Measurements from ENCODE around the gene MAPRE3. TPM values are rescaled to one million over a fixed set of nuclear protein-coding genes. Genes with fewer than 3 reads are reported as not detected.

Gene MAPRE3
- total RNA-seq, 1 donor from 2014 or later = 57.4 TPM

DNA sequence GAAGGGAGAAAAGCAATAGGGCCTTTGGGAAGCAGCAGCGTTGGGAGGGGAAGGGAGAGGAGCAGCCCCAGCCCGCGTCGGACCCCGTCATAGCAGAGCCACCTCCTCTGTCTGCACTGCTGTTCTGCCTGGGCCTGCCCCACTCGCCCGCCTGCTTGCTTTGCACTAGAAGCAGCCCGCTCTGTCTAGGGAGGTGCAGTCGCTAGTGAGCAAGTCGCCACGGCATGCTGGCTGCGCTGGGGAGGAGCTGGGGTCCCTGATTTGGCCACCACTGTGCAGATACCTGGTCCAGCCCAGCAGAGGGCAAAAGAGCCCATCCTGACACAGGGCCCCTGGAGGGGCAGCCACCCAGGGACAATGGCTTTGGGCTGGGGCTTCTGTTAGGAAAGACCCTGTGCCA lies 54.4 kb downstream of the MAPRE3 start:
- no peak for DNase-seq
- Histone ChIP-seq H3K4me3 (no peak overlapping the region), H3K27me3 (ENCODE audit: low read depth) (no peaks in the 10 kb centered on the region), H3K36me3 (peaks cover 68% of the 10 kb centered on the region), H3K27ac (replicated peaks) (no peak overlapping the region), H3K9me3 (replicated peaks) (no peaks in the 10 kb centered on the region), H3K4me1 (peaks cover 17% of the 10 kb centered on the region)
- TF ChIP-seq, protein P1, sequence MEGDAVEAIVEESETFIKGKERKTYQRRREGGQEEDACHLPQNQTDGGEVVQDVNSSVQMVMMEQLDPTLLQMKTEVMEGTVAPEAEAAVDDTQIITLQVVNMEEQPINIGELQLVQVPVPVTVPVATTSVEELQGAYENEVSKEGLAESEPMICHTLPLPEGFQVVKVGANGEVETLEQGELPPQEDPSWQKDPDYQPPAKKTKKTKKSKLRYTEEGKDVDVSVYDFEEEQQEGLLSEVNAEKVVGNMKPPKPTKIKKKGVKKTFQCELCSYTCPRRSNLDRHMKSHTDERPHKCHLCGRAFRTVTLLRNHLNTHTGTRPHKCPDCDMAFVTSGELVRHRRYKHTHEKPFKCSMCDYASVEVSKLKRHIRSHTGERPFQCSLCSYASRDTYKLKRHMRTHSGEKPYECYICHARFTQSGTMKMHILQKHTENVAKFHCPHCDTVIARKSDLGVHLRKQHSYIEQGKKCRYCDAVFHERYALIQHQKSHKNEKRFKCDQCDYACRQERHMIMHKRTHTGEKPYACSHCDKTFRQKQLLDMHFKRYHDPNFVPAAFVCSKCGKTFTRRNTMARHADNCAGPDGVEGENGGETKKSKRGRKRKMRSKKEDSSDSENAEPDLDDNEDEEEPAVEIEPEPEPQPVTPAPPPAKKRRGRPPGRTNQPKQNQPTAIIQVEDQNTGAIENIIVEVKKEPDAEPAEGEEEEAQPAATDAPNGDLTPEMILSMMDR (IDR thresholded peaks at IDR 0.05; ENCODE audit: borderline replicate concordance) = no peak
- intact Hi-C loops (cut with micrococcal nuclease) = no loop called here

DNA sequence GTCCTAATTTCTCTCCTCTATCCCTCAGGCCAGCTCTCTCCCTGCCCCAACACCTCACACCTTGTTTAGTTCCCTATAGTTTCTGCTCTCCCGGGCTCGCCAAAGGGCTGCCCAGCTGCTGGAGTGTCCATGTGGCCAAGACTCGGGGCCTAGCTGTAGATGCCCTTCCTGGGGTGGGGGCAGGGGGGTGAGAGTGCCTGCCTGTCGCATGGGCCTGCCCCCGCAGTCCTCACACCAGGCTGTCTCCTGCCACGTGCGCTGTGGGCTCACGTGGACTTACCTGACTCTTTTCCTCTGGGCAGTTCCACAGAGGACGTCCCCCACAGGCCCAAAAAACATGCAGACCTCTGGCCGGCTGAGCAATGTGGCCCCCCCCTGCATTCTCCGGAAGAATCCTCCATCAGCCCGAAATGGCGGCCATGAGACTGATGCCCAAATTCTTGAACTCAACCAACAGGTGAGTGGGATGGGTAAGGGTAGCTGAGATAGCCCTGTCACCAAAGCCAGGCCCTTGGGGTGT lies 54.9 kb downstream of the MAPRE3 start:
- no peaks in the 10 kb centered on the region for H3K27me3 ChIP-seq (ENCODE audit: low read depth)
- DNase-seq = no peak
- intact Hi-C loops (cut with micrococcal nuclease) = no loop called here
- H3K27ac ChIP-seq (replicated peaks) = no peak overlapping the region
- TF ChIP-seq, protein P1 (IDR thresholded peaks at IDR 0.05; ENCODE audit: borderline replicate concordance) = no peak
- H3K4me1 ChIP-seq = peaks cover 13% of the 10 kb centered on the region
- H3K36me3 ChIP-seq = peaks cover 68% of the 10 kb centered on the region
- H3K9me3 ChIP-seq (replicated peaks) = no peaks in the 10 kb centered on the region
- H3K4me3 ChIP-seq = no peak overlapping the region

DNA sequence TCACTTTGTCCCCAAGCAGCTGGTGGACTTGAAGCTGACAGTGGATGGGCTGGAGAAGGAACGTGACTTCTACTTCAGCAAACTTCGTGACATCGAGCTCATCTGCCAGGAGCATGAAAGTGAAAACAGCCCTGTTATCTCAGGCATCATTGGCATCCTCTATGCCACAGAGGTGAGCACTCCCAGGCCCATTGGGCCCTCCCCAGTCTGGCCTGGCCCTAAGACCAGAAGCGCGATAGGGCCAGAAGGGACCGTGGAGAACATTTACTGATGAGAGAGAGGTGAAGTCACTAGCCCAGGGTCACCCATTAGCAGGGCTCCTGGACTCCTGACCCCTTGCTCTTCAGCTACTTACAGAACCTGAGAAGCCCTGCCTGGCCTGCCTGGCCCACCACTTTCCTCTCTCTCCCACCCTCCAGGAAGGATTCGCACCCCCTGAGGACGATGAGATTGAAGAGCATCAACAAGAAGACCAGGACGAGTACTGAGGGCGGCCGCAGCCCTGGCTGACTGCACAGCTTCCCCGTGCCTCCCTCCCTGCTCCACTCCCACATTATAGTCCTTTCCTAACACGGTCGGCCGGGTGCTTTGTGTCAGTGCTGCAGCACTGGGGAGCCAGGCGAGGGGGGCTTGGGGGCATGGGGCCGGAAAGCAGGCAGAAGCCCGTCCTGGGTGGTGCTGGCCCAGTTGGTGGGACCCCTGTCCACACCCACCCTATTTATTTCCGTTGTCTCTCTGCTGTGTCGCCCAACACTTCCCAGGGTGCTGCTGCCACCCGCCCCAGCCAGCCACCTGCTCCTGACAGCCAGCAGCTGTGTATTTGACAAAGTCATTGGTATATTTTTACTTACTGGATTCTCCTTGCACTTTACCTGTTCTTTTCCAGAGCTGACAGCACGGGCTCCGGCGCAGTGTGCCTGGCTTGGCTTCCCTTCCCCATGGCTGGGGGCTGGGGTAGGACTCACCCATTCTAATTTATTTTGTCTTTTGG lies 55.7 kb downstream of the MAPRE3 start:
- Histone ChIP-seq H3K4me3 (no peak overlapping the region), H3K4me1 (peaks cover 4% of the 10 kb centered on the region), H3K27ac (replicated peaks) (no peak overlapping the region), H3K9me3 (replicated peaks) (no peaks in the 10 kb centered on the region), H3K27me3 (ENCODE audit: low read depth) (no peaks in the 10 kb centered on the region), H3K36me3 (peaks cover 68% of the 10 kb centered on the region)
- intact Hi-C loops (cut with micrococcal nuclease) = no loop called here
- no peak for DNase-seq
- TF ChIP-seq, protein P1 (IDR thresholded peaks at IDR 0.05; ENCODE audit: borderline replicate concordance) = no peak

DNA sequence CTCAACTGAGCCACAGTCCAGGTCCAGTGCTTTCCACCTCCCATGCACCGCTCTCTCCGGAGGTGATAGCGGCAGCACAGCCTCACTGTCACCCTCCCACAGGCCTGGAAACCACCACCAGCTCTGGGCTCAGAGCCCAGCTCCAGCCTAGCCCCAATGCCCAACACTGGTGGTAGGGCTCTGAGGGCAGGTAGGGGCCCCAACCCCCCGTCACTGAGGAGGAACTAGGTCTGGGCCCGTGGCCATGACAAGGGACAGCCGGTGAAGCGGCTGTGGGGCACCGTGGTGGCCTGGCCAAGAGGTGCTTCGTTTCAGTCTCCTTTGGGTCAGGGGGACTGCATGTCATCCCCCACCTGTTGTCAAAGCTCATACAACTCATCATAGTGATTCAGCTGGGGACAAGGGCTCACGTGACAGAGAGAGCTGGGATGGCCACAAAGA lies 56.8 kb downstream of the MAPRE3 start:
- H3K4me3 ChIP-seq = no peak overlapping the region
- H3K27ac ChIP-seq (replicated peaks) = no peak overlapping the region
- intact Hi-C loops (cut with micrococcal nuclease) = no loop called here
- DNase-seq = no peak
- H3K27me3 ChIP-seq (ENCODE audit: low read depth) = no peaks in the 10 kb centered on the region
- TF ChIP-seq, protein P1 (IDR thresholded peaks at IDR 0.05; ENCODE audit: borderline replicate concordance) = no peak
- no peaks in the 10 kb centered on the region for H3K9me3 ChIP-seq (replicated peaks)
- H3K4me1 ChIP-seq = peaks cover 5% of the 10 kb centered on the region
- H3K36me3 ChIP-seq = peaks cover 66% of the 10 kb centered on the region

DNA sequence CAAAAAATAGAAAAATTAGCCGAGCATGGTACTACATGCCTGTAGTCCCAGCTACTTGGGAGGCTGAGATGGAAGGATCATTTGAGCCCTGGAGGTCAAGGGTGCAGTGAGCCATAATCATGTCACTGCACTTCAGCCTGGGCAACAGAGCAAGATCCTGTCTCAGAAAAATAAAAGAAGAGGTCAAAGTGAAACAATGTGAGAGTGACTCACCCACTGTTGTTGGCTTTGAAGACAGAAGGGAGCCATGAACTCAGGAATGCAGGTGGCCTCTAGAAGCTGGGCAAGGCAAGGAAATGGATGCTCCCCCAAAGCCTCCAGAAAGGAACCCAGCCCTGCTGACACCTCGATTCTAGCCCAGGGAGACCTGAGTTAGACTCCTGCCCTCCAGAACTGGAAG lies 58.6 kb downstream of the MAPRE3 start:
- Histone ChIP-seq H3K4me1 (peaks cover 22% of the 10 kb centered on the region), H3K27ac (replicated peaks) (no peak overlapping the region), H3K4me3 (no peak overlapping the region), H3K9me3 (replicated peaks) (no peaks in the 10 kb centered on the region), H3K27me3 (ENCODE audit: low read depth) (no peaks in the 10 kb centered on the region), H3K36me3 (peaks cover 48% of the 10 kb centered on the region)
- no peak for DNase-seq
- intact Hi-C loops (cut with micrococcal nuclease) = no loop called here
- TF ChIP-seq, protein P1 (IDR thresholded peaks at IDR 0.05; ENCODE audit: borderline replicate concordance) = no peak
